ENCODE data around the gene SIPA1L3.

GRCh38 chr19:38012944-38013343 is 105.9 kb downstream of the SIPA1L3 start:
- TF ChIP-seq RAD21 (conservative IDR thresholded peaks at IDR 0.05 in 1 of 2, IDR thresholded peaks at IDR 0.05 in 1 of 2), result no peak
- no peak for TF ChIP-seq SMC3 (IDR thresholded peaks at IDR 0.05)
- TF ChIP-seq POLR2A (IDR thresholded peaks at IDR 0.05; ENCODE audit: low read length), result no peak
- no peak for TF ChIP-seq RFX5 (IDR thresholded peaks at IDR 0.05)
- TF ChIP-seq FOSB (CRISPR knock-in tag; IDR thresholded peaks at IDR 0.05), result no peak
- TF ChIP-seq, protein P1, sequence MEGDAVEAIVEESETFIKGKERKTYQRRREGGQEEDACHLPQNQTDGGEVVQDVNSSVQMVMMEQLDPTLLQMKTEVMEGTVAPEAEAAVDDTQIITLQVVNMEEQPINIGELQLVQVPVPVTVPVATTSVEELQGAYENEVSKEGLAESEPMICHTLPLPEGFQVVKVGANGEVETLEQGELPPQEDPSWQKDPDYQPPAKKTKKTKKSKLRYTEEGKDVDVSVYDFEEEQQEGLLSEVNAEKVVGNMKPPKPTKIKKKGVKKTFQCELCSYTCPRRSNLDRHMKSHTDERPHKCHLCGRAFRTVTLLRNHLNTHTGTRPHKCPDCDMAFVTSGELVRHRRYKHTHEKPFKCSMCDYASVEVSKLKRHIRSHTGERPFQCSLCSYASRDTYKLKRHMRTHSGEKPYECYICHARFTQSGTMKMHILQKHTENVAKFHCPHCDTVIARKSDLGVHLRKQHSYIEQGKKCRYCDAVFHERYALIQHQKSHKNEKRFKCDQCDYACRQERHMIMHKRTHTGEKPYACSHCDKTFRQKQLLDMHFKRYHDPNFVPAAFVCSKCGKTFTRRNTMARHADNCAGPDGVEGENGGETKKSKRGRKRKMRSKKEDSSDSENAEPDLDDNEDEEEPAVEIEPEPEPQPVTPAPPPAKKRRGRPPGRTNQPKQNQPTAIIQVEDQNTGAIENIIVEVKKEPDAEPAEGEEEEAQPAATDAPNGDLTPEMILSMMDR (IDR thresholded peaks at IDR 0.05), result no peak
- no peak for TF ChIP-seq JUN (IDR thresholded peaks at IDR 0.05)
- no peak for TF ChIP-seq CEBPB (IDR thresholded peaks at IDR 0.05)
- TF ChIP-seq USF2 (IDR thresholded peaks at IDR 0.05), result no peak
- TF ChIP-seq, protein P2, sequence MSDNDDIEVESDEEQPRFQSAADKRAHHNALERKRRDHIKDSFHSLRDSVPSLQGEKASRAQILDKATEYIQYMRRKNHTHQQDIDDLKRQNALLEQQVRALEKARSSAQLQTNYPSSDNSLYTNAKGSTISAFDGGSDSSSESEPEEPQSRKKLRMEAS (IDR thresholded peaks at IDR 0.05), result no peak
